OCI-LY7 (cell line): Measurements from ENCODE around the gene GRID1. TPM values are rescaled to one million over a fixed set of nuclear protein-coding genes. Genes with fewer than 3 reads are reported as not detected.

Experiments used
- BruUV-seq: library from RNA; stranded (reverse); fragments of 400-500 nt; replicated peaks from 2 replicates; lab custom pipeline; 2021; lab: Mats Ljungman, UMichigan
- CTCF ChIA-PET: fragments of 300-600 bp; sonication (Branson Sonifier 250); formaldehyde crosslinking; loops from one replicate; lab custom pipeline; 2022; ENCODE audit warnings: antibody characterized with exemption; ENCODE audit not compliant: unreplicated experiment; lab: Charles Lee
- POLR2A ChIA-PET: fragments of 300-600 bp; sonication (Branson Sonifier 250); formaldehyde crosslinking; loops from one replicate; lab custom pipeline; 2022; ENCODE audit warnings: antibody characterized with exemption; lab: Charles Lee
- DNase-seq: peaks from one replicate; pipeline ENCODE4 v3.0.0-alpha.2; 2015; ENCODE audit warnings: low spot score
- H2AFZ ChIP-seq: fragments of 200-600 bp; sonication (generic), shearing (Covaris generic); 2 replicates; pipeline ENCODE4 v1.6.1; 2014; ENCODE audit warnings: mild to moderate bottlenecking, antibody characterized with exemption, low read length, moderate library complexity
- H3K27ac ChIP-seq: fragments of 200-600 bp; sonication (generic); 2 replicates; pipeline ENCODE4 v1.5.1; 2014; ENCODE audit warnings: mixed run types, low read depth, mild to moderate bottlenecking, moderate library complexity, low read length, inconsistent platforms; ENCODE audit not compliant: poor library complexity, severe bottlenecking
- H3K36me3 ChIP-seq: fragments of 200-600 bp; sonication (generic); 2 replicates; pipeline ENCODE4 v1.6.1; 2014; ENCODE audit warnings: mild to moderate bottlenecking, antibody characterized with exemption, low read length, moderate library complexity, mixed read lengths; ENCODE audit not compliant: insufficient read depth
- H3K4me1 ChIP-seq: fragments of 200-600 bp; sonication (generic); 2 replicates; pipeline ENCODE4 v1.5.1; 2014; ENCODE audit warnings: mild to moderate bottlenecking, low read length; ENCODE audit not compliant: insufficient read depth, poor library complexity, severe bottlenecking
- H3K4me2 ChIP-seq: fragments of 200-600 bp; sonication (generic); 2 replicates; pipeline ENCODE4 v1.6.1; 2014; ENCODE audit warnings: mild to moderate bottlenecking, low read length
- H3K4me3 ChIP-seq: fragments of 200-600 bp; sonication (generic); 2 replicates; pipeline ENCODE4 v1.5.1; 2014; ENCODE audit warnings: mild to moderate bottlenecking, low read depth, low read length; ENCODE audit not compliant: poor library complexity, severe bottlenecking
- H3K79me2 ChIP-seq: fragments of 200-600 bp; sonication (generic); 2 replicates; pipeline ENCODE4 v1.6.1; 2016; ENCODE audit warnings: low read depth, mild to moderate bottlenecking, low read length, moderate library complexity, mixed read lengths; ENCODE audit not compliant: insufficient read depth
- H3K9me2 ChIP-seq: fragments of 200-600 bp; sonication (generic); 2 replicates; pipeline ENCODE4 v1.6.1; 2016; ENCODE audit warnings: mild to moderate bottlenecking, low read length, mixed read lengths; ENCODE audit not compliant: insufficient read depth
- H3K9me3 ChIP-seq: fragments of 200-600 bp; sonication (generic); 2 replicates; pipeline ENCODE4 v1.6.1; 2014; ENCODE audit warnings: mild to moderate bottlenecking, mixed run types, low read length, mixed read lengths
- H4K20me1 ChIP-seq: fragments of 200-600 bp; sonication (generic); 2 replicates; pipeline ENCODE4 v1.6.1; 2014; ENCODE audit warnings: mild to moderate bottlenecking, antibody characterized with exemption, low read length, moderate library complexity, mixed read lengths; ENCODE audit not compliant: insufficient read depth
- EZH2phosphoT487 ChIP-seq: fragments of 200-600 bp; sonication (generic); IDR thresholded peaks from 2 replicates; pipeline ENCODE4 v1.6.1; 2018; ENCODE audit warnings: low read depth, borderline replicate concordance, mild to moderate bottlenecking, mixed run types, antibody characterized with exemption, low read length, moderate library complexity, mixed read lengths
- intact Hi-C: fragments of 100-400 bp; cut with micrococcal nuclease; formaldehyde crosslinking; loops from one replicate; pipeline ENCODE4 v1.10.0; 2022; ENCODE audit not compliant: unreplicated experiment
- total RNA-seq, 2 experiments: library from RNA; depleted of rRNA in 1 of 2; stranded (reverse); fragments of >200 nt in 1 of 2; shearing (Covaris generic) in 1 of 2; gene quantifications; 2 replicates each; pipeline ENCODE4 v1.2.3, GENCODE V29; 2014 to 2022
- TF ChIP-seq, protein P1 (sequence below): fragments of 200-600 bp; sonication (generic); conservative IDR thresholded peaks from 2 replicates; pipeline ENCODE4 v1.5.1; 2014; ENCODE audit warnings: mild to moderate bottlenecking, antibody characterized with exemption, low read length, moderate library complexity, mixed read lengths

GRID1 gene
- total RNA-seq, 2 experiments from 2014 or later: 1.6 to 3.7 TPM

DNA sequence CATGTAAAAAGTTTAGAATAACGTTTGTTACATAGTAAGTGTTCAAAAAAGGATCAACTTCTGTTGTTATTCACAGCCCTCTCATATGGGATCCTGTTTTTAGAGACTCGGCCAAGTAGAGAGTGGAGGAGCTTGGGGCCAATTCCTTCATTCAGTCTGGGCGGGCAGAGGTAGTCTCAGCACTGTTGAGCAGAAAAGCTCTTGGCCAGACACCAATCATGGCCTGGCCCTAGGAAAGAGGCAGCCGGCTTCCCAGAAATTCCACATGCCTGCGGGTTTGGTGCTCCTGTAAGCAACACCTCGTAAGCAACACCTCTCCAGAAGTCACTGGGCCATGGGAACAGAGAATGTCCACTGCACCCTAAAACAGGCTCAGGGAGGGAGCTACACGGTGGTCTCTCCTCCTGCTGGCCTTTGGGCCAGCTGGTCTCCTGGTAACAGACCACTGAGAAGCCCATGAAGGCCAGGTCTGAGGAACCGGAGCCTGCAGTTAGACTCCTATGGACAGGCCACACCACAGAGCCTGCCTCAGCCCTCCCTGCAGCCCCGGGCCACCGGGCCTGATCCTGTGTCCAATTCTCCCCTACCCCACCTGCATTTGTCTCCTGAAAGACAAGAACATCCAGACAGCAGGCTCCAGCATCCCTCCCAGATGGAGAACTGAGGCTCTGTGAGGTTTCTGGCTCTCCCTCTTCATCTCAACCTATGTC, 149.1 kb downstream of the GRID1 start:
- ChIA-PET CTCF (no interaction called here), POLR2A (interaction anchor here (0.6 kb wide), 1 partner anchor 18 kb away, joined by 3 read pairs; no protein-coding TSS in a partner anchor)
- Histone ChIP-seq H3K36me3 (no peaks in the 10 kb centered on the region), H3K9me3 (no peaks in the 10 kb centered on the region), H4K20me1 (no peaks in the 10 kb centered on the region), H3K9me2 (no peaks in the 10 kb centered on the region), H2AFZ (no peak overlapping the region), H3K27ac (no peak overlapping the region), H3K4me1 (no peaks in the 10 kb centered on the region), H3K79me2 (no peaks in the 10 kb centered on the region), H3K4me3 (no peak overlapping the region), H3K4me2 (no peak overlapping the region)
- TF ChIP-seq, protein P1, sequence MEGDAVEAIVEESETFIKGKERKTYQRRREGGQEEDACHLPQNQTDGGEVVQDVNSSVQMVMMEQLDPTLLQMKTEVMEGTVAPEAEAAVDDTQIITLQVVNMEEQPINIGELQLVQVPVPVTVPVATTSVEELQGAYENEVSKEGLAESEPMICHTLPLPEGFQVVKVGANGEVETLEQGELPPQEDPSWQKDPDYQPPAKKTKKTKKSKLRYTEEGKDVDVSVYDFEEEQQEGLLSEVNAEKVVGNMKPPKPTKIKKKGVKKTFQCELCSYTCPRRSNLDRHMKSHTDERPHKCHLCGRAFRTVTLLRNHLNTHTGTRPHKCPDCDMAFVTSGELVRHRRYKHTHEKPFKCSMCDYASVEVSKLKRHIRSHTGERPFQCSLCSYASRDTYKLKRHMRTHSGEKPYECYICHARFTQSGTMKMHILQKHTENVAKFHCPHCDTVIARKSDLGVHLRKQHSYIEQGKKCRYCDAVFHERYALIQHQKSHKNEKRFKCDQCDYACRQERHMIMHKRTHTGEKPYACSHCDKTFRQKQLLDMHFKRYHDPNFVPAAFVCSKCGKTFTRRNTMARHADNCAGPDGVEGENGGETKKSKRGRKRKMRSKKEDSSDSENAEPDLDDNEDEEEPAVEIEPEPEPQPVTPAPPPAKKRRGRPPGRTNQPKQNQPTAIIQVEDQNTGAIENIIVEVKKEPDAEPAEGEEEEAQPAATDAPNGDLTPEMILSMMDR: no peak
- no peak for TF ChIP-seq EZH2phosphoT487
- BruUV-seq: no TSS peak
- no peak for DNase-seq
- intact Hi-C loops: no loop called here

DNA sequence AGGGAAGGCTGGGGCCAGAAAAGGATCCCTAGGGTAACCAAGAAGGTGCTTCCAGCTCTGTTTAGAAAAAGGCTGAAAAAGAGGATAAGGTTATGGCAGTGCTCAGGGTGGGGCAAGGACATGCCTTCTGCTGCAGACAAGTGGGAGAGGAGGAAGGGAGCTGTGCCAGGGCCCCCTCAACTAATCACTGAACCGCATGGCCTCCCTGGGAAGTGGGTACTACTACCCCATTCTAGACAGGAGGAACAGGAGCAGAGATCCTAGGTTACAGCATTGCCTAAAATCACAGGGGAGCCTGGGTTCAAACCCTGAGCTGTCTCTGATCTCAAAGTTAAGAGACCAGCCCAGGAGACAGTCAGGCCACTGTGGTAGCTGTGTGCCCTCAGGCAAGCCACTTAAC, 149.7 kb downstream of the GRID1 start:
- TF ChIP-seq EZH2phosphoT487: no peak
- TF ChIP-seq, protein P1: no peak
- H3K4me3 ChIP-seq: no peak overlapping the region
- H3K79me2 ChIP-seq: no peaks in the 10 kb centered on the region
- no peak overlapping the region for H3K27ac ChIP-seq
- CTCF ChIA-PET: no interaction called here
- H3K9me2 ChIP-seq: no peaks in the 10 kb centered on the region
- POLR2A ChIA-PET: interaction anchor here (0.6 kb wide), 1 partner anchor 18 kb away, joined by 3 read pairs; no protein-coding TSS in a partner anchor
- no TSS peak for BruUV-seq
- no peaks in the 10 kb centered on the region for H3K4me1 ChIP-seq
- no peak for DNase-seq
- no peaks in the 10 kb centered on the region for H4K20me1 ChIP-seq
- H3K4me2 ChIP-seq: no peak overlapping the region
- no peaks in the 10 kb centered on the region for H3K36me3 ChIP-seq
- intact Hi-C loops: no loop called here
- no peak overlapping the region for H2AFZ ChIP-seq
- H3K9me3 ChIP-seq: no peaks in the 10 kb centered on the region

DNA sequence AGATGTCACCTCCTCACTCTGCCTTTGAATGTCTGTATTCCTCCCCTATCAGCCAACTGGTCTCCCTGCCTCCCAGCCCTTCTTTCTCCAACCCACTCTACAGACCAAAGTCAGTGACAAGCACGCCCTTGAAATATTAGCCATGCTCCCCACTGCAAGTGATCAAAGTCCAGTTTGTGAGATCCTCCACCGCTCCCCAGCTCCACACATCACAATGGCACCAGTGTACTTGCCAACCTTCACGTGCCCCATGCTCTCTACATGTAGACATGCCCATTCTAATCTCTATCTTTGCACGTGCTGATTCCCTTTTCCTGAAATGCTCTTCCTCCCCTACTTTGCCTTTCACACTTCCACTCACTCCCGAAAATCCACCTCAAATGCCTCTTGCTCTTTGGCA, 150.9 kb downstream of the GRID1 start:
- TF ChIP-seq, protein P1: no peak
- TF ChIP-seq EZH2phosphoT487: no peak
- no peaks in the 10 kb centered on the region for H3K4me1 ChIP-seq
- CTCF ChIA-PET: no interaction called here

More for the DNA sequence above, 150.9 kb downstream of the GRID1 start:
- no peak for DNase-seq
- H3K9me2 ChIP-seq: no peaks in the 10 kb centered on the region
- BruUV-seq: no TSS peak
- no peaks in the 10 kb centered on the region for H3K9me3 ChIP-seq
- H2AFZ ChIP-seq: no peak overlapping the region
- POLR2A ChIA-PET: no interaction called here
- no peaks in the 10 kb centered on the region for H4K20me1 ChIP-seq
- no peak overlapping the region for H3K27ac ChIP-seq
- no peak overlapping the region for H3K4me2 ChIP-seq
- H3K36me3 ChIP-seq: no peaks in the 10 kb centered on the region
- H3K4me3 ChIP-seq: no peak overlapping the region
- H3K79me2 ChIP-seq: no peaks in the 10 kb centered on the region
- intact Hi-C loops: no loop called here
